Stomach (tissue), 9 donors: ENCODE measurements around the gene KRTAP5-4. TPM values are rescaled to one million over a fixed set of nuclear protein-coding genes. Genes with fewer than 3 reads are reported as not detected.
A peak's percentile ranks its signal among the peaks of the same experiment; 100 is the strongest.

Source experiments
- DNase-seq, 2 donors: peaks; one replicate each; pipeline versions ENCODE4 v3.0.0 to v3.0.0-alpha.2; 2013 to 2019
- H3K27ac ChIP-seq, 5 donors: fragments of 200-600 bp in 4 of 5; sonication (generic) in 4 of 5; one replicate each; pipeline ENCODE4 v1.5.1; 2013 to 2019; ENCODE audit warnings: mild to moderate bottlenecking in 1 of 5, moderate library complexity in 1 of 5
- H3K27me3 ChIP-seq, 3 donors: fragments of 200-600 bp; sonication (generic); one replicate each; pipeline ENCODE4 v1.5.1; 2017 to 2019; ENCODE audit warnings: mixed run types in 1 of 3
- H3K36me3 ChIP-seq, 4 donors: fragments of 200-600 bp; sonication (generic); 1 replicate in 3 of 4; 2 replicates in 1 of 4; pipeline ENCODE4 v1.5.1; 2016 to 2019
- H3K4me1 ChIP-seq, 4 donors: fragments of 200-600 bp; sonication (generic); one replicate each; pipeline ENCODE4 v1.5.1; 2016 to 2019
- H3K4me3 ChIP-seq, 4 donors: fragments of 200-600 bp; sonication (generic) in 3 of 4; one replicate each; pipeline ENCODE4 v1.5.1; 2016 to 2019; ENCODE audit warnings: mild to moderate bottlenecking in 1 of 4
- H3K9me3 ChIP-seq, 4 donors: fragments of 200-600 bp; sonication (generic); one replicate each; pipeline ENCODE4 v1.5.1; 2016 to 2019
- EP300 ChIP-seq: sonication (generic); formaldehyde crosslinking; IDR thresholded peaks from one replicate; pipeline ENCODE4 v1.6.1; 2017; ENCODE audit warnings: antibody characterized with exemption
- POLR2A ChIP-seq, 4 donors: fragments of 450-650 bp; IDR thresholded peaks; one replicate each; pipeline ENCODE4 v1.6.1; 2016; ENCODE audit warnings: antibody characterized with exemption in 4 of 4, control low read depth in 2 of 4, mild to moderate bottlenecking in 1 of 4, moderate library complexity in 1 of 4
- POLR2AphosphoS5 ChIP-seq, 3 donors: sonication (generic); formaldehyde crosslinking; IDR thresholded peaks; one replicate each; pipeline ENCODE4 v1.6.1; 2016; ENCODE audit warnings: antibody characterized with exemption in 3 of 3
- whole genome bisulfite sequencing, 5 donors: extraction: QIAGEN DNeasy Blood & Tissue Kit in 3 of 5; methylation state at CpG; one replicate each; pipeline versions ENCODE4 v1.1.5 to v1.1.7; 2013 to 2018; 5-methylcytosine and 5-hydroxymethylcytosine counted together
- intact Hi-C: fragments of 100-400 bp; cut with DNase I; formaldehyde crosslinking; loops from one replicate; pipeline ENCODE4 v1.15.1; 2023; ENCODE audit warnings: low total_unique reads
- polyA plus RNA-seq, 3 donors: library from polyadenylated mRNA; stranded (reverse); fragments of 200-250 nt; gene quantifications; one replicate each; pipeline ENCODE4 v1.2.3, GENCODE V29; 2013
- total RNA-seq, 5 donors: library from RNA; depleted of rRNA; stranded (reverse); fragments of >200 nt; gene quantifications; one replicate each; pipeline versions ENCODE4 v1.1.0 to v1.2.3, GENCODE V29; 2014 to 2016
- TF ChIP-seq, protein P1 (sequence below), 7 experiments: fragments of 450-650 bp in 4 of 7; fragments of 200-600 bp in 3 of 7; sonication (generic) in 3 of 7; IDR thresholded peaks; one replicate each; pipeline ENCODE4 v1.5.1; 2016 to 2019; ENCODE audit warnings: antibody characterized with exemption in 7 of 7, control low read depth in 2 of 7, mild to moderate bottlenecking in 1 of 7
- donor health status: healthy with polysubstance abuse.
- donor health status: Bipolar disorder and iron deficiency.
- donor health status: healthy.

Gene KRTAP5-4
- total and polyA plus RNA-seq, 8 donors: not detected

DNA sequence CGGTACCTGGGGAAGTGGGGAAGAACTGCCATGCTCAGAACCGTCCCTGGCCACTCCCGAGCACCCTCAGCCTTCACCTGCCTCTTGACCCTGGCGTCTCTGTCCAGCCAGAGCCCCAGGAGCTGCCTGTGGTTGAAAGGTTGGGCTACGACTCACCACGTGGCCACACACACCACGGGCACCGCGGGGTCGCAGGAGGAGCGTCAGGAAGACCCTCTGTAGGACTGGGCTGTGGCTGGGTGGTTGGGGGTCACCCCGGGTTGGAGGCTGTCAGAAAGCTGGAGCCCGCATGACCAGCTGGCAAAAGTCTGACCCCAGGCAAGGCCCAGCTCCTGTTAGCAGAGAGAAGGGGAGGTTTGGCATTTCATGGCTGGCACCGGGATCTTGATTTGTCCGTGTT lies 19.2 kb upstream of the KRTAP5-4 start:
- WGBS, 5 donors: 79 to 90% (median 86%) methylated on average over 9 to 15 of the region's 15 CpGs
- Histone ChIP-seq H3K27me3 (peaks cover 0 to 69% (median 23%) of the 10 kb centered on the region in 3 donors), H3K27ac (no peak overlapping the region), H3K4me3 (no peak overlapping the region), H3K4me1 (peaks cover 0 to 15% (median 10%) of the 10 kb centered on the region in 4 donors), H3K36me3 (no peaks in the 10 kb centered on the region), H3K9me3 (no peaks in the 10 kb centered on the region)
- intact Hi-C loops: no loop called here
- no peak for DNase-seq
- no peak for TF ChIP-seq POLR2A (IDR thresholded peaks at IDR 0.05)
- TF ChIP-seq POLR2AphosphoS5 (IDR thresholded peaks at IDR 0.05): no peak
- TF ChIP-seq, protein P1, sequence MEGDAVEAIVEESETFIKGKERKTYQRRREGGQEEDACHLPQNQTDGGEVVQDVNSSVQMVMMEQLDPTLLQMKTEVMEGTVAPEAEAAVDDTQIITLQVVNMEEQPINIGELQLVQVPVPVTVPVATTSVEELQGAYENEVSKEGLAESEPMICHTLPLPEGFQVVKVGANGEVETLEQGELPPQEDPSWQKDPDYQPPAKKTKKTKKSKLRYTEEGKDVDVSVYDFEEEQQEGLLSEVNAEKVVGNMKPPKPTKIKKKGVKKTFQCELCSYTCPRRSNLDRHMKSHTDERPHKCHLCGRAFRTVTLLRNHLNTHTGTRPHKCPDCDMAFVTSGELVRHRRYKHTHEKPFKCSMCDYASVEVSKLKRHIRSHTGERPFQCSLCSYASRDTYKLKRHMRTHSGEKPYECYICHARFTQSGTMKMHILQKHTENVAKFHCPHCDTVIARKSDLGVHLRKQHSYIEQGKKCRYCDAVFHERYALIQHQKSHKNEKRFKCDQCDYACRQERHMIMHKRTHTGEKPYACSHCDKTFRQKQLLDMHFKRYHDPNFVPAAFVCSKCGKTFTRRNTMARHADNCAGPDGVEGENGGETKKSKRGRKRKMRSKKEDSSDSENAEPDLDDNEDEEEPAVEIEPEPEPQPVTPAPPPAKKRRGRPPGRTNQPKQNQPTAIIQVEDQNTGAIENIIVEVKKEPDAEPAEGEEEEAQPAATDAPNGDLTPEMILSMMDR (IDR thresholded peaks at IDR 0.05): no peak
- no peak for TF ChIP-seq EP300

DNA sequence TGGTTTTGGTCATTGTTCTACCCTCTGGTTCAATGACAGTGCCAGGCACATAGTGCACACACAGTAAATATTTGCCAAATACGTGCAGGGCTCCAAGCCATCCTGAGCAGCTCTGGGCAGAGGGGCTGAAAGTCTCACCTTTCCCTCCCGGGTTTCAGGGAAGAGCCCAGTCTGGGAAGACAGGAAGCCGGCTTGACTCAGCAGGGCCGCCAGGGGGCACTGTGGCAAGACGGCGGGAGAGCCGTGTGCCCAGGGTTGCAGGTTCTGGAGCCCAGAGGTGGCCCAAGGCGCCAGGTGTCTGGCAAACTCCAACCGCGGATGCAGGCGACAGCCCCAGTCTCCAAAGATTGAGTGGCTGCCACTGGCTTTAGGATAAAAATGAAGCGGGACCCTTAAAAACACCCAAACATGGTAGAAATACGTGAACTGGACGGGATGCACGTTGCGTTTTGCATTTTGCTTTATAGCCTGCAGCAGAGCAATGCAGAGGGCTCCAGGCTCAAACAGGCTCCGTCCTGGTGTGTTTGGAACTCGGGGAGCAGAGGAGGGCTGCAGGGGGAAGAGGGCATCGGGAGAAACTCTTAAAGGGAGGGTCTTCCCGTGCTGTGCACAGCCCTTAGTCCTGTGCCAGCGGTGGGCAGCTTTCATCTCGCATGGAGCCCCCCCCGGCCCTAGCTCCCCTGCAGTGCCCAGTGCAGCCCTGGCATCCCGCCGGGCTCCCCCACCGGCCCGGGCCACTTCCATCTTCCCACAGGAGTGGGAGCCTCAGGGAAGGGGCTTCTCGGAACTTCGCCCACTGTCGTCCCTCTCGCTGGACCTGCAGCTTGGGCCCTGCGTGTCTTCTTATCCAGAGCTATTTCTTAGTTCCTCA lies 18.4 kb upstream of the KRTAP5-4 start:
- no peaks in the 10 kb centered on the region for H3K9me3 ChIP-seq
- 52 to 61% (median 53%) methylated on average over 32 of the region's 32 CpGs for WGBS, 5 donors
- intact Hi-C loops: no loop called here
- peaks cover 0 to 15% (median 10%) of the 10 kb centered on the region in 4 donors for H3K4me1 ChIP-seq
- DNase-seq: peak; percentile 43 to 75
- no peak overlapping the region for H3K27ac ChIP-seq
- no peaks in the 10 kb centered on the region for H3K36me3 ChIP-seq
- TF ChIP-seq, protein P1 (IDR thresholded peaks at IDR 0.05): peak in 5 of 7 experiments; percentile 8 to 79 (median 66)
- TF ChIP-seq POLR2AphosphoS5 (IDR thresholded peaks at IDR 0.05): no peak
- H3K4me3 ChIP-seq: no peak overlapping the region
- H3K27me3 ChIP-seq: peaks cover 0 to 77% (median 23%) of the 10 kb centered on the region in 3 donors

DNA sequence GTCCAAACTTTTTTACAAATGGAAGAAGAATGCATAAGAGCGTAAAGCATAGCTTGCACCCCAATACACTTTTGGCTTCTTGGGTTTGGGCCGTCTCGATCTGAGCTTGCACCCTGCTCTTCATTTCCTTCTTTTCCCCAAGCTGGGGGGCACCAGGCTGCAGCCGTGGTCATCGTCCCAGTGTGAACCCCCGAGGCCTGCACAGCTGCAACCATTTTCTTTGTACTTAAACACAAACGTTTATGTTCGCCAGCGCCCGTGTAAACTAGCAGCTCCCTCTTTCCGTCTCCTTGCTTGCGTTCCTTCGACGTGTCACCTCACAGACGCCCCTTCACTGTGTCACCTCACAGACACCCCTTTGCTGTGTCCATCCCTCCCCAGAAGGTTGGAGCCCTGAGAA lies 17.7 kb upstream of the KRTAP5-4 start:
- intact Hi-C loops: no loop called here
- no peak for DNase-seq
- WGBS, 5 donors: 41 to 47% (median 44%) methylated on average over 15 of the region's 15 CpGs
- Histone ChIP-seq H3K36me3 (no peaks in the 10 kb centered on the region), H3K9me3 (no peaks in the 10 kb centered on the region), H3K4me3 (no peak overlapping the region), H3K4me1 (peaks cover 0 to 15% (median 10%) of the 10 kb centered on the region in 4 donors), H3K27ac (no peak overlapping the region), H3K27me3 (peaks cover 0 to 77% (median 23%) of the 10 kb centered on the region in 3 donors)
- no peak for TF ChIP-seq POLR2A (IDR thresholded peaks at IDR 0.05)
- TF ChIP-seq POLR2AphosphoS5 (IDR thresholded peaks at IDR 0.05): no peak
- TF ChIP-seq EP300: no peak
- TF ChIP-seq, protein P1 (IDR thresholded peaks at IDR 0.05): no peak

DNA sequence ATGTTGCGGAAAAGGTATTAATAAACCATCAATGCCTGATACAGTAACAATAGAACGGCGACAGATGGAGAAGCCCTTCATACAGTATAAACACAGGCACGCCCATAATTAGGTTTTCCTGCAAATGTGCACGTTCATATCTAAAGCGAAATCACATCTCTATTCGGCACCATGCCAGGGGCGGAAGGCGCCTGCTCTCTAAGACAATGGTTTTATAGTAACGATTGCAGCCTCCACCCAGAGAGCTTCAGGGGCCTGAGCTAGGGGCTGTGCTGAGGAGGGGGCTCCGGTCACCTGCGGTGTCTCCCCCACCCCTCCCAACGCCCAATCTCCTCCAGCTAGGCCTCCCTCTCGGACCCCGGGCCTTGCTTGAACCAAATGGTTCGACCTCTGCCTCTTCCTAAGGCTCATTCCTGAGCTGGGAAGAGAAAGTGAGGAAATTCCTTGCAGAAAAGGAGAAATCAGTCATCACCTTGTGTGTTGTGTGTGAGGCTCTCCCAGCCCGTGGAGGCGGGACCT lies 17.2 kb upstream of the KRTAP5-4 start:
- Histone ChIP-seq H3K4me3 (no peak overlapping the region), H3K36me3 (no peaks in the 10 kb centered on the region), H3K27ac (no peak overlapping the region), H3K27me3 (peaks cover 0 to 79% (median 25%) of the 10 kb centered on the region in 3 donors), H3K4me1 (peaks cover 0 to 15% (median 10%) of the 10 kb centered on the region in 4 donors), H3K9me3 (no peaks in the 10 kb centered on the region)
- DNase-seq: peak; percentile 33 to 77
- WGBS, 5 donors: 23 to 38% (median 33%) methylated on average over 18 of the region's 18 CpGs
- no peak for TF ChIP-seq EP300
- intact Hi-C loops: no loop called here
